H9 (cell line): ENCODE measurements around the gene SNRNP200. TPM values are rescaled to one million over a fixed set of nuclear protein-coding genes. Genes with fewer than 3 reads are reported as not detected.

Experiments used
- DNase-seq: peaks from one replicate; pipeline ENCODE4 v3.0.0-alpha.2; 2017
- H2AFZ ChIP-seq: one replicate; pipeline ENCODE4 v1.6.1; 2013; ENCODE audit warnings: mild to moderate bottlenecking, low read length, control low read depth, moderate library complexity
- H2AK5ac ChIP-seq: 2 replicates; pipeline ENCODE4 v1.6.1; 2013; ENCODE audit warnings: low read length, control low read depth, mixed read lengths; ENCODE audit not compliant: insufficient read length
- H2BK120ac ChIP-seq: one replicate; pipeline ENCODE4 v1.6.1; 2013; ENCODE audit warnings: low read depth, mild to moderate bottlenecking, low read length, control low read depth, inconsistent platforms; ENCODE audit not compliant: poor library complexity, severe bottlenecking
- H2BK12ac ChIP-seq: 2 replicates; pipeline ENCODE4 v1.6.1; 2013; ENCODE audit warnings: low read length, control low read depth, mixed read lengths, low read depth; ENCODE audit not compliant: insufficient read length
- H2BK15ac ChIP-seq: 2 replicates; pipeline ENCODE4 v1.6.1; 2013; ENCODE audit warnings: low read depth, low read length, control low read depth
- H2BK20ac ChIP-seq: one replicate; pipeline ENCODE4 v1.6.1; 2013; ENCODE audit warnings: low read depth, mild to moderate bottlenecking, low read length, control low read depth, inconsistent platforms; ENCODE audit not compliant: poor library complexity, severe bottlenecking
- H2BK5ac ChIP-seq: 2 replicates; pipeline ENCODE4 v1.6.1; 2013; ENCODE audit warnings: low read length, control low read depth, mixed read lengths; ENCODE audit not compliant: insufficient read length
- H3K14ac ChIP-seq: 2 replicates; pipeline ENCODE4 v1.6.1; 2013; ENCODE audit warnings: low read length, control low read depth; ENCODE audit not compliant: insufficient read depth
- H3K18ac ChIP-seq: 2 replicates; pipeline ENCODE4 v1.6.1; 2013; ENCODE audit warnings: low read depth, mild to moderate bottlenecking, mixed read lengths, low read length, control low read depth; ENCODE audit not compliant: insufficient read length
- H3K23ac ChIP-seq: 2 replicates; pipeline ENCODE4 v1.6.1; 2013; ENCODE audit warnings: low read length, control low read depth, mixed read lengths, low read depth; ENCODE audit not compliant: insufficient read length
- H3K23me2 ChIP-seq: 2 replicates; pipeline ENCODE4 v1.6.1; 2013; ENCODE audit warnings: low read depth, mild to moderate bottlenecking, mixed read lengths, low read length, control low read depth; ENCODE audit not compliant: insufficient read length, poor library complexity, severe bottlenecking
- H3K27ac ChIP-seq: 2 replicates; pipeline ENCODE4 v1.5.1; 2013; ENCODE audit warnings: low read length, control low read depth, mixed read lengths, low read depth; ENCODE audit not compliant: insufficient read length
- H3K27me3 ChIP-seq: 2 replicates; pipeline ENCODE4 v1.6.1; 2013; ENCODE audit warnings: low read length, control low read depth, inconsistent platforms; ENCODE audit not compliant: insufficient read depth
- H3K4ac ChIP-seq: 2 replicates; pipeline ENCODE4 v1.6.1; 2013; ENCODE audit warnings: low read depth, mild to moderate bottlenecking, control low read depth, inconsistent platforms, low read length, moderate library complexity
- H3K4me1 ChIP-seq: 2 replicates; pipeline ENCODE4 v1.6.1; 2013; ENCODE audit warnings: low read length, control low read depth, inconsistent platforms; ENCODE audit not compliant: insufficient read depth
- H3K4me2 ChIP-seq: 2 replicates; pipeline ENCODE4 v1.6.1; 2013; ENCODE audit warnings: low read length, control low read depth, mixed read lengths; ENCODE audit not compliant: insufficient read length, insufficient read depth
- H3K56ac ChIP-seq: 2 replicates; pipeline ENCODE4 v1.6.1; 2013; ENCODE audit warnings: low read depth, mild to moderate bottlenecking, mixed read lengths, low read length, control low read depth; ENCODE audit not compliant: insufficient read length
- H3K79me1 ChIP-seq: 2 replicates; pipeline ENCODE4 v1.6.1; 2013; ENCODE audit warnings: low read depth, mild to moderate bottlenecking, moderate library complexity, low read length, control low read depth, inconsistent platforms; ENCODE audit not compliant: insufficient read depth, poor library complexity, severe bottlenecking
- H3K79me2 ChIP-seq: 2 replicates; pipeline ENCODE4 v1.6.1; 2013; ENCODE audit warnings: low read length, control low read depth, inconsistent platforms; ENCODE audit not compliant: insufficient read depth
- H3K9ac ChIP-seq: 2 replicates; pipeline ENCODE4 v1.6.1; 2013; ENCODE audit warnings: low read length, control low read depth, mixed read lengths; ENCODE audit not compliant: insufficient read length; ENCODE audit errors: extremely low read depth
- H3K9me3 ChIP-seq: one replicate; pipeline ENCODE4 v1.6.1; 2013; ENCODE audit warnings: low read depth, low read length, inconsistent platforms; ENCODE audit not compliant: control insufficient read depth
- H3T11ph ChIP-seq: one replicate; pipeline ENCODE4 v1.6.1; 2013; ENCODE audit warnings: mild to moderate bottlenecking, low read length, control low read depth, inconsistent platforms
- H4K20me1 ChIP-seq: one replicate; pipeline ENCODE4 v1.6.1; 2013; ENCODE audit not compliant: control insufficient read depth, insufficient read length, insufficient read depth
- H4K5ac ChIP-seq: 2 replicates; pipeline ENCODE4 v1.6.1; 2013; ENCODE audit warnings: low read depth, mild to moderate bottlenecking, mixed read lengths, low read length, control low read depth; ENCODE audit not compliant: insufficient read length
- H4K8ac ChIP-seq: replicated peaks from 2 replicates; pipeline ENCODE4 v1.6.1; 2013; ENCODE audit warnings: low read length, control low read depth, mixed read lengths, low read depth; ENCODE audit not compliant: insufficient read length
- H4K91ac ChIP-seq: 2 replicates; pipeline ENCODE4 v1.6.1; 2013; ENCODE audit warnings: low read depth, mild to moderate bottlenecking, moderate library complexity, mixed read lengths, low read length, control low read depth; ENCODE audit not compliant: insufficient read length
- H3K27ac Mint-ChIP-seq, 3 experiments: 2 replicates in 2 of 3; 3 replicates in 1 of 3; pipeline ENCODE4 v1.8.0; 2020 to 2021; ENCODE audit warnings: mixed read lengths in 3 of 3, mild to moderate bottlenecking in 1 of 3, moderate library complexity in 1 of 3
- H3K27me3 Mint-ChIP-seq: 2 replicates; pipeline ENCODE4 v1.8.0; 2021; ENCODE audit warnings: low read depth, mild to moderate bottlenecking, moderate library complexity, mixed read lengths
- H3K36me3 Mint-ChIP-seq, 3 experiments: 2 replicates in 2 of 3; 3 replicates in 1 of 3; pipeline ENCODE4 v1.8.0; 2020 to 2021; ENCODE audit warnings: low read depth in 3 of 3, mixed read lengths in 3 of 3; ENCODE audit not compliant: insufficient read depth in 1 of 3
- H3K4me1 Mint-ChIP-seq, 2 experiments: 2 replicates each; pipeline ENCODE4 v1.8.0; 2020; ENCODE audit warnings: mixed read lengths in 2 of 2
- H3K4me3 Mint-ChIP-seq, 2 experiments: 2 replicates in 1 of 2; 3 replicates in 1 of 2; pipeline ENCODE4 v1.8.0; 2020 to 2021; ENCODE audit warnings: mild to moderate bottlenecking in 2 of 2, mixed read lengths in 2 of 2, moderate library complexity in 1 of 2
- H3K9me3 Mint-ChIP-seq, 2 experiments: 2 replicates in 1 of 2; 3 replicates in 1 of 2; pipeline ENCODE4 v1.8.0; 2020; ENCODE audit warnings: mild to moderate bottlenecking in 2 of 2, mixed read lengths in 2 of 2, moderate library complexity in 1 of 2
- CTCF ChIP-seq: fragments of 200-600 bp; sonication (generic); conservative IDR thresholded peaks from 3 replicates; pipeline ENCODE4 v1.8.0; 2021; ENCODE audit warnings: antibody characterized with exemption, mild to moderate bottlenecking
- WGBS: extraction: QIAGEN DNeasy Blood & Tissue Kit; methylation state at CpG from one replicate; pipeline ENCODE4 v1.1.7; 2013; ENCODE audit warnings: missing lambda C conversion rate, low lambda C conversion rate, mixed read lengths; ENCODE audit not compliant: insufficient read length; ENCODE audit errors: extremely low coverage; 5-methylcytosine and 5-hydroxymethylcytosine counted together
- total RNA-seq: library from RNA; stranded (reverse); gene quantifications from 2 replicates; pipeline ENCODE4 v1.2.1, GENCODE V29; 2021

SNRNP200 gene
- total RNA-seq, 1 experiment from 2014 or later = 215 TPM

GRCh38 chr2:96225016-96225533 is 80.3 kb downstream of the SNRNP200 start:
- Histone ChIP-seq H2BK12ac (no peak overlapping the region), H4K20me1 (no peaks in the 10 kb centered on the region), H3K4me1 (no peaks in the 10 kb centered on the region), H3T11ph (no peak overlapping the region), H3K18ac (no peak overlapping the region), H3K56ac (no peak overlapping the region), H3K14ac (no peak overlapping the region), H4K5ac (no peak overlapping the region), H3K27ac (no peak overlapping the region), H3K4me2 (no peak overlapping the region), H2BK20ac (no peak overlapping the region), H3K23ac (no peak overlapping the region), H3K9me3 (no peaks in the 10 kb centered on the region), H3K23me2 (no peaks in the 10 kb centered on the region), H3K9ac (no peak overlapping the region), H3K79me2 (no peaks in the 10 kb centered on the region), H4K8ac (no peak overlapping the region), H2AK5ac (no peak overlapping the region), H3K79me1 (no peaks in the 10 kb centered on the region), H2BK5ac (no peak overlapping the region), H3K4ac (no peak overlapping the region), H2AFZ (no peak overlapping the region), H3K27me3 (no peaks in the 10 kb centered on the region), H4K91ac (no peak overlapping the region), H2BK120ac (no peak overlapping the region), H2BK15ac (no peak overlapping the region)
- no peak for TF ChIP-seq CTCF
- Mint-ChIP-seq H3K27me3 (no peaks in the 10 kb centered on the region), H3K36me3 (no peaks in the 10 kb centered on the region), H3K27ac (no peak overlapping the region), H3K9me3 (no peaks in the 10 kb centered on the region), H3K4me1 (peaks cover 11 to 16% of the 10 kb centered on the region in 2 experiments), H3K4me3 (no peak overlapping the region)
- DNase-seq = no peak
- no CpG with 5 or more reads among the region's 3 CpGs for WGBS

Other genes starting within 250 kb of the SNRNP200 start
- 2.7 TPM in 2 replicates for gene ADRA2B, start 189.0 kb downstream of the SNRNP200 start, total RNA-seq
- gene ASTL, start 167.0 kb downstream of the SNRNP200 start, total RNA-seq = 0.72 and 0.81 TPM in 2 replicates
- 13.5 and 14.9 TPM in 2 replicates for gene DUSP2, start 160.1 kb downstream of the SNRNP200 start, total RNA-seq
- gene STARD7, start 96.7 kb downstream of the SNRNP200 start, total RNA-seq = 212 and 220 TPM in 2 replicates
- gene TMEM127, start 39.5 kb downstream of the SNRNP200 start, total RNA-seq = 30.1 and 33.9 TPM in 2 replicates
- gene CIAO1, start 39.3 kb downstream of the SNRNP200 start, total RNA-seq = 67.6 and 71.9 TPM in 2 replicates
- gene ITPRIPL1, start 19.8 kb upstream of the SNRNP200 start, total RNA-seq = 16.1 and 16.3 TPM in 2 replicates
- 52.9 and 55.8 TPM in 2 replicates for gene NCAPH, start 30.2 kb upstream of the SNRNP200 start, total RNA-seq
- not detected in 2 replicates for gene NEURL3, start 199.8 kb upstream of the SNRNP200 start, total RNA-seq
- 3.8 and 4.5 TPM in 2 replicates for gene ARID5A, start 231.2 kb upstream of the SNRNP200 start, total RNA-seq